A549 (cell line): ENCODE data around the gene LOXL3. TPM values are rescaled to one million over a fixed set of nuclear protein-coding genes. Genes with fewer than 3 reads are reported as not detected.

ENCODE experiments used
- ATAC-seq, 2 experiments: fragments of 200-7000 bp in 1 of 2; fragments of >200 bp in 1 of 2; cut with Nextera tagmentation in 1 of 2; cut with Tn5 transposase in 1 of 2; 3 replicates each; pipeline versions ENCODE4 v1.8.0 to v1.9.1; 2018 to 2020; ENCODE audit warnings: mild to moderate bottlenecking in 1 of 2, moderate library complexity in 1 of 2
- CTCF ChIA-PET: fragments of 300-600 bp; sonication (Branson Sonifier 250); formaldehyde crosslinking; extraction: SDS; loops from one replicate; lab custom pipeline; 2021; ENCODE audit warnings: antibody characterized with exemption, inconsistent platforms; lab: Yijun Ruan, JAX
- POLR2A ChIA-PET: fragments of 350-600 bp; formaldehyde crosslinking; extraction: SDS; loops from one replicate; lab custom pipeline; 2021; ENCODE audit warnings: antibody characterized with exemption, inconsistent platforms; lab: Yijun Ruan, JAX
- DNase-seq, 2 experiments: peaks; one replicate each; pipeline versions ENCODE4 v3.0.0 to v3.0.0-alpha.2; 2011 to 2016; ENCODE audit warnings: low read depth in 1 of 2, low spot score in 1 of 2
- FAIRE-seq: peaks from 2 replicates; lab custom pipeline; 2011; peaks lifted over from hg19 to GRCh38; lab: Jason Lieb, UNC
- H3K27ac ChIP-seq, 2 experiments: fragments of >200 bp; sonication (Bioruptor Twin); formaldehyde crosslinking; 3 replicates each; pipeline ENCODE4 v1.5.1; 2016 to 2017
- H3K4me1 ChIP-seq: fragments of >200 bp; sonication (Bioruptor Twin); formaldehyde crosslinking; 3 replicates; pipeline ENCODE4 v1.6.1; 2016
- H3K4me2 ChIP-seq: fragments of >200 bp; sonication (Bioruptor Twin); formaldehyde crosslinking; 3 replicates; pipeline ENCODE4 v1.6.1; 2016
- H3K4me3 ChIP-seq: fragments of >200 bp; sonication (Bioruptor Twin); formaldehyde crosslinking; 3 replicates; pipeline ENCODE4 v1.5.1; 2016
- H3K9me3 ChIP-seq: fragments of >200 bp; sonication (Bioruptor Twin); formaldehyde crosslinking; 3 replicates; pipeline ENCODE4 v1.6.1; 2016
- BHLHE40 ChIP-seq: IDR thresholded peaks from 2 replicates; pipeline ENCODE4 v1.6.1; 2012; ENCODE audit warnings: low read depth, low read length, inconsistent platforms
- CBX8 ChIP-seq: fragments of 200-600 bp; sonication (generic); IDR thresholded peaks from 2 replicates; pipeline ENCODE4 v1.6.1; 2016
- CEBPB ChIP-seq, 2 experiments: fragments of >200 bp in 1 of 2; sonication (Bioruptor Twin) in 1 of 2; formaldehyde crosslinking in 1 of 2; IDR thresholded peaks; 2 replicates each; pipeline ENCODE4 v1.6.1; 2012 to 2016
- CHD4 ChIP-seq: fragments of 200-600 bp; sonication (generic); IDR thresholded peaks from 2 replicates; pipeline ENCODE4 v1.6.1; 2016; ENCODE audit warnings: antibody characterized with exemption, mild to moderate bottlenecking, borderline replicate concordance
- EHMT2 ChIP-seq: fragments of 200-600 bp; sonication (generic); IDR thresholded peaks from 2 replicates; pipeline ENCODE4 v1.6.1; 2016; ENCODE audit warnings: antibody characterized with exemption, low read depth, mild to moderate bottlenecking, moderate library complexity
- EP300 ChIP-seq, 2 experiments: fragments of >200 bp; sonication (Bioruptor Twin); formaldehyde crosslinking; IDR thresholded peaks; 2 replicates in 1 of 2; 3 replicates in 1 of 2; pipeline ENCODE4 v1.6.1; 2016 to 2017
- FOSB ChIP-seq: fragments of 250-450 bp; sonication (Bioruptor Pico); IDR thresholded peaks from 2 replicates; pipeline ENCODE4 v1.5.0; 2020; ENCODE audit warnings: mild to moderate bottlenecking, moderate library complexity
- FOXS1 ChIP-seq: fragments of 250-450 bp; sonication (Bioruptor Pico); IDR thresholded peaks from 2 replicates; pipeline ENCODE4 v1.5.0; 2020; ENCODE audit warnings: mild to moderate bottlenecking, moderate library complexity
- GATA3 ChIP-seq: IDR thresholded peaks from 2 replicates; pipeline ENCODE4 v1.6.1; 2012; ENCODE audit warnings: borderline replicate concordance
- HDAC2 ChIP-seq: fragments of 200-600 bp; sonication (generic); IDR thresholded peaks from 2 replicates; pipeline ENCODE4 v1.6.1; 2016
- HEYL ChIP-seq: fragments of 250-450 bp; sonication (Bioruptor Pico); IDR thresholded peaks from 2 replicates; pipeline ENCODE4 v1.8.0; 2021; ENCODE audit warnings: mild to moderate bottlenecking, moderate library complexity
- HOXA7 ChIP-seq: fragments of 250-450 bp; sonication (Bioruptor Pico); IDR thresholded peaks from 2 replicates; pipeline ENCODE4 v1.5.0; 2020; ENCODE audit warnings: mild to moderate bottlenecking, moderate library complexity
- HOXB13 ChIP-seq: fragments of 250-450 bp; sonication (Bioruptor Pico); IDR thresholded peaks from 2 replicates; pipeline ENCODE4 v1.5.0; 2020; ENCODE audit warnings: low read depth, mild to moderate bottlenecking, moderate library complexity
- JUN ChIP-seq, 2 experiments: fragments of >200 bp; sonication (Bioruptor Twin); formaldehyde crosslinking; IDR thresholded peaks; 2 replicates in 1 of 2; 3 replicates in 1 of 2; pipeline ENCODE4 v1.6.1; 2016 to 2017
- KDM1A ChIP-seq: fragments of 200-600 bp; sonication (generic); IDR thresholded peaks from 2 replicates; pipeline ENCODE4 v1.6.1; 2016; ENCODE audit warnings: low read depth, mild to moderate bottlenecking
- MAZ ChIP-seq: fragments of 150-350 bp; IDR thresholded peaks from 2 replicates; pipeline ENCODE4 v1.6.1; 2014; ENCODE audit warnings: antibody characterized with exemption, low read depth, low read length, borderline replicate concordance
- NPAS2 ChIP-seq: fragments of 250-450 bp; sonication (Bioruptor Pico); IDR thresholded peaks from 2 replicates; pipeline ENCODE4 v1.8.0; 2022; ENCODE audit warnings: mild to moderate bottlenecking, moderate library complexity, borderline replicate concordance
- NR3C1 ChIP-seq: fragments of >200 bp; sonication (Bioruptor Twin); formaldehyde crosslinking; IDR thresholded peaks from 3 replicates; pipeline ENCODE4 v1.6.1; 2017
- PHF8 ChIP-seq: fragments of 200-600 bp; sonication (generic); IDR thresholded peaks from 2 replicates; pipeline ENCODE4 v1.6.1; 2016; ENCODE audit warnings: low read depth, mild to moderate bottlenecking, antibody characterized with exemption, moderate library complexity, borderline replicate concordance
- POLR2A ChIP-seq: IDR thresholded peaks from 2 replicates; pipeline ENCODE4 v1.6.1; 2012; ENCODE audit warnings: mild to moderate bottlenecking, low read length
- POLR2AphosphoS2 ChIP-seq: conservative IDR thresholded peaks from 2 replicates; pipeline ENCODE4 v1.6.1; 2012; ENCODE audit warnings: low read length, improper control_type of control experiment, inconsistent platforms
- RFX5 ChIP-seq: fragments of 450-650 bp; IDR thresholded peaks from 2 replicates; pipeline ENCODE4 v1.7.1; 2014; ENCODE audit warnings: antibody characterized with exemption, mild to moderate bottlenecking, moderate library complexity
- TFCP2L1 ChIP-seq: fragments of 250-450 bp; sonication (Bioruptor Pico); IDR thresholded peaks from 2 replicates; pipeline ENCODE4 v1.5.0; 2021; ENCODE audit warnings: mild to moderate bottlenecking
- TP53 ChIP-seq: fragments of 250-450 bp; sonication (Bioruptor Pico); IDR thresholded peaks from 2 replicates; pipeline ENCODE4 v1.5.0; 2021; ENCODE audit warnings: mild to moderate bottlenecking, moderate library complexity
- ZFP36 ChIP-seq: fragments of 450-650 bp; IDR thresholded peaks from 2 replicates; pipeline ENCODE4 v1.6.1; 2014; ENCODE audit warnings: borderline replicate concordance; ENCODE audit not compliant: partially characterized antibody
- ZNF302 ChIP-seq: fragments of 250-450 bp; sonication (Bioruptor Pico); IDR thresholded peaks from 2 replicates; pipeline ENCODE4 v1.9.0; 2021; ENCODE audit warnings: inconsistent platforms, mild to moderate bottlenecking, moderate library complexity
- ZSCAN20 ChIP-seq: fragments of 250-450 bp; sonication (Bioruptor Pico); IDR thresholded peaks from 2 replicates; pipeline ENCODE4 v1.8.0; 2022; ENCODE audit warnings: mild to moderate bottlenecking, moderate library complexity
- WGBS: methylation state at CpG from one replicate; pipeline ENCODE4 v1.1.6; 2017; ENCODE audit errors: missing lambda C conversion rate; 5-methylcytosine and 5-hydroxymethylcytosine counted together
- polyA plus RNA-seq, 4 experiments: library from polyadenylated mRNA; depleted of rRNA in 3 of 4; stranded (reverse); fragments of >200 nt; fragmentation: RNase III in 1 of 4; extraction: RNeasy Plus Mini Kit Qiagen cat#74134 plus additional on column Dnase treatment in 1 of 4; gene quantifications; 2 replicates in 3 of 4; 3 replicates in 1 of 4; pipeline ENCODE4 v1.2.3, GENCODE V29; 2011 to 2017
- TF ChIP-seq, protein P1 (sequence below): fragments of 450-650 bp; IDR thresholded peaks from 2 replicates; pipeline ENCODE4 v1.6.1; 2014; ENCODE audit warnings: antibody characterized with exemption
- TF ChIP-seq, protein P2 (sequence below): IDR thresholded peaks from 2 replicates; pipeline ENCODE4 v1.6.1; 2012; ENCODE audit warnings: low read depth, borderline replicate concordance
- TF ChIP-seq, protein P3 (sequence below): fragments of >200 bp; sonication (Bioruptor Twin); formaldehyde crosslinking; IDR thresholded peaks from 2 replicates; pipeline ENCODE4 v1.6.1; 2016
- TF ChIP-seq, protein P4 (sequence below): IDR thresholded peaks from 2 replicates; pipeline ENCODE4 v1.6.1; 2012
- TF ChIP-seq, protein P5 (sequence below): fragments of >200 bp; sonication (Bioruptor Twin); formaldehyde crosslinking; IDR thresholded peaks from 3 replicates; pipeline ENCODE4 v1.6.1; 2016

LOXL3 gene
- polyA plus RNA-seq, 2 of the 4 experiments (the other 2 are of a cell fraction) = 0.27 to 0.30 TPM

DNA sequence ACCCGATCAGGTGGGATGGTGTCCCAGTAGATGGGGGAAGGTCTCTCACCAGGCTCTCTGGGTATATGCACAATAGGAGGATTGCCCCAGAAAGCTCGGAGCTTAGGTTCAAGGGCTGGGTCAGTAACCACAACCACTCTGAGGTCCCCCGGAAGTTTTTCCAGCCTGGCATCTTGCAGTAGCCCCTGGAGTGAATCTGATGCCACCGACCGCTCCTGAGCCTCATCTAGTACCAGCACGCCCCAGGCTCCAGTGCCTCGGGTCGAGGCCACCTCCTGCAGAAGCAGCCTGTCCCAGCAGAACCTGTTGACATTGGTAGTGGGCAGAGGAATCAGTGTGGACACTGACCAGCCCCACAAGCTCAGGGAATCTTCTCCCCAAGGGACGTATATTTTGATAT is 29.7 kb downstream of the LOXL3 start:
- no peak for TF ChIP-seq EHMT2
- no peak for TF ChIP-seq FOXS1 (CRISPR knock-in tag)
- no peak for TF ChIP-seq CEBPB (IDR thresholded peaks at IDR 0.05)
- TF ChIP-seq KDM1A = no peak
- no peak for TF ChIP-seq FOSB (CRISPR knock-in tag)
- TF ChIP-seq ZSCAN20 (CRISPR knock-in tag) = no peak
- TF ChIP-seq, protein P1, sequence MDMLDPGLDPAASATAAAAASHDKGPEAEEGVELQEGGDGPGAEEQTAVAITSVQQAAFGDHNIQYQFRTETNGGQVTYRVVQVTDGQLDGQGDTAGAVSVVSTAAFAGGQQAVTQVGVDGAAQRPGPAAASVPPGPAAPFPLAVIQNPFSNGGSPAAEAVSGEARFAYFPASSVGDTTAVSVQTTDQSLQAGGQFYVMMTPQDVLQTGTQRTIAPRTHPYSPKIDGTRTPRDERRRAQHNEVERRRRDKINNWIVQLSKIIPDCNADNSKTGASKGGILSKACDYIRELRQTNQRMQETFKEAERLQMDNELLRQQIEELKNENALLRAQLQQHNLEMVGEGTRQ = no peak
- no peak for TF ChIP-seq HDAC2

DNA sequence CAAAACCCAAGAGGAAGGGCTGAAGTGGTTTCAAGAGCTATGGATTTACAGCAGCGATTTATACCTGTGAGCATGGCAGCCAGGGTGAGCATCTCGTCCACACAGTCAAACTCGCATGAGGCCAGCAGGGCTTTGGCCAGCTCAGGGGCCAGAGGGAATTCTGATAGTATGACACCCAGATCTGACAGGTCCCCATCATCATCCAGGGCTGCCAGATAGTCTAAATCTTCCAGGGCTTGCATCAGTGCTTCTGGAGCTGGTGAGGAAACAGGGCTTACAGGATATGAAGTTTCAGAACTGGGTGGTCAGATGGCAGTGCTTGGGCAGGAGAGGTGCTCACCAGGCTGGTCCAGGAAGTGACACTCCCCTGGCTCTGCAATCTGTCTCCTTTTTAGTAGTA is 31.2 kb downstream of the LOXL3 start:
- CTCF ChIA-PET = interaction anchor here (1.0 to 2.4 kb wide), 6 partner anchors 9 to 65 kb away, joined by 3 to 8 read pairs (median 6); partner anchors contain the start of genes CCDC142 and TTC31

More for the DNA sequence above, 29.7 kb downstream of the LOXL3 start:
- peaks cover 10% of the 10 kb centered on the region for H3K4me1 ChIP-seq
- H3K27ac ChIP-seq = no peak overlapping the region
- WGBS = 69% methylated on average over 9 of the region's 9 CpGs
- H3K9me3 ChIP-seq = no peaks in the 10 kb centered on the region
- FAIRE-seq = no peak
- no peak for DNase-seq
- no peak for ATAC-seq
- ChIA-PET POLR2A (no interaction called here), CTCF (interaction anchor here (1.3 to 1.6 kb wide), 4 partner anchors 12 to 64 kb away, joined by 3 to 4 read pairs (median 3); partner anchors contain the start of genes CCDC142 and TTC31)
- no peak overlapping the region for H3K4me3 ChIP-seq
- no peak overlapping the region for H3K4me2 ChIP-seq

DNA sequence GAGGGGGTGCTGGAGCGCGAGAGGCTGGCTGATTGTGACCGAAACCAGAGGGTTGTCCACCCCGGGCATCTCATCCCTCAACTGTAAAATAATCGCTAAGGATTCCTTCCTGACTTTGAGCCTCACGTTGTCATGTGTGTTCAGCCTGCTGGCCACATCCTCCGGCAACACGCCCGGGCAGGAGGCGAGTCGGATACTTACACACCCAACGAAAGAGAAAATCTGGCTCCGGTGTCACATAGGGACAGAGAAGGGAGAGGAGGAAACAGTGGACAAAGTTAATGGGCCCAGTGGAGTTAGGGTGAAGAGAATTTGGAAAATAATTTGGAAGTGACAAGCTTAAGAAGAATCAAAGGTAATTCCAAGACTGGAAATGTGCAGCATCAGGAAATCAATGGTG is 37.1 kb downstream of the LOXL3 start:
- H3K27ac ChIP-seq = no peak overlapping the region

More for the DNA sequence above, 31.2 kb downstream of the LOXL3 start:
- POLR2A ChIA-PET = no interaction called here
- DNase-seq (no peak), FAIRE-seq (no peak), ATAC-seq (peak in 1 of 2 experiments; percentile 12; a peak in 1 of 6 replicates)
- Histone ChIP-seq H3K4me3 (no peak overlapping the region), H3K9me3 (no peaks in the 10 kb centered on the region), H3K4me2 (no peak overlapping the region), H3K4me1 (no peaks in the 10 kb centered on the region; the same call in 2 of the 3 replicates), H3K27ac (no peak overlapping the region)
- 49% methylated on average over 3 of the region's 3 CpGs for WGBS
- TF ChIP-seq, protein P2, sequence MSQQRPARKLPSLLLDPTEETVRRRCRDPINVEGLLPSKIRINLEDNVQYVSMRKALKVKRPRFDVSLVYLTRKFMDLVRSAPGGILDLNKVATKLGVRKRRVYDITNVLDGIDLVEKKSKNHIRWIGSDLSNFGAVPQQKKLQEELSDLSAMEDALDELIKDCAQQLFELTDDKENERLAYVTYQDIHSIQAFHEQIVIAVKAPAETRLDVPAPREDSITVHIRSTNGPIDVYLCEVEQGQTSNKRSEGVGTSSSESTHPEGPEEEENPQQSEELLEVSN = no peak
- TF ChIP-seq FOSB (CRISPR knock-in tag) = no peak
- no peak for TF ChIP-seq KDM1A
- TF ChIP-seq GATA3 = no peak
- TF ChIP-seq CEBPB (IDR thresholded peaks at IDR 0.05) = no peak
- TF ChIP-seq RFX5 = no peak
- TF ChIP-seq JUN (IDR thresholded peaks at IDR 0.05) = no peak
- TF ChIP-seq BHLHE40 = no peak
- TF ChIP-seq TFCP2L1 (CRISPR knock-in tag) = no peak
- no peak for TF ChIP-seq CHD4
- no peak for TF ChIP-seq CBX8
- TF ChIP-seq NPAS2 (CRISPR knock-in tag) = no peak
- TF ChIP-seq POLR2A = no peak
- TF ChIP-seq ZFP36 = no peak
- TF ChIP-seq, protein P3, sequence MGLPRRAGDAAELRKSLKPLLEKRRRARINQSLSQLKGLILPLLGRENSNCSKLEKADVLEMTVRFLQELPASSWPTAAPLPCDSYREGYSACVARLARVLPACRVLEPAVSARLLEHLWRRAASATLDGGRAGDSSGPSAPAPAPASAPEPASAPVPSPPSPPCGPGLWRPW = no peak
- no peak for TF ChIP-seq PHF8
- TF ChIP-seq HEYL (CRISPR knock-in tag) = no peak
- TF ChIP-seq, protein P4, sequence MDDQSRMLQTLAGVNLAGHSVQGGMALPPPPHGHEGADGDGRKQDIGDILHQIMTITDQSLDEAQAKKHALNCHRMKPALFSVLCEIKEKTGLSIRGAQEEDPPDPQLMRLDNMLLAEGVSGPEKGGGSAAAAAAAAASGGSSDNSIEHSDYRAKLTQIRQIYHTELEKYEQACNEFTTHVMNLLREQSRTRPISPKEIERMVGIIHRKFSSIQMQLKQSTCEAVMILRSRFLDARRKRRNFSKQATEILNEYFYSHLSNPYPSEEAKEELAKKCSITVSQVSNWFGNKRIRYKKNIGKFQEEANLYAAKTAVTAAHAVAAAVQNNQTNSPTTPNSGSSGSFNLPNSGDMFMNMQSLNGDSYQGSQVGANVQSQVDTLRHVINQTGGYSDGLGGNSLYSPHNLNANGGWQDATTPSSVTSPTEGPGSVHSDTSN = no peak
- TF ChIP-seq TP53 (CRISPR knock-in tag) = no peak
- TF ChIP-seq HOXA7 = no peak

More for the DNA sequence above, 37.1 kb downstream of the LOXL3 start:
- DNase-seq (no peak), ATAC-seq (no peak), FAIRE-seq (no peak)
- H3K4me1 ChIP-seq = peaks cover 6% of the 10 kb centered on the region; the same call in 1 of the 3 replicates
- ChIA-PET CTCF (interaction anchor here (0.6 kb wide), 2 partner anchors 11 to 15 kb away, joined by 3 to 4 read pairs; no protein-coding TSS in a partner anchor), POLR2A (no interaction called here)
- H3K4me3 ChIP-seq = no peak overlapping the region
- no peak overlapping the region for H3K4me2 ChIP-seq
- WGBS = 87% methylated on average over 13 of the region's 13 CpGs
- no peaks in the 10 kb centered on the region for H3K9me3 ChIP-seq
- no peak for TF ChIP-seq EHMT2
- no peak for TF ChIP-seq POLR2AphosphoS2
- no peak for TF ChIP-seq EP300 (IDR thresholded peaks at IDR 0.05)
- no peak for TF ChIP-seq NR3C1
- TF ChIP-seq HOXB13 (CRISPR knock-in tag) = no peak
- no peak for TF ChIP-seq ZNF302 (CRISPR knock-in tag)
- TF ChIP-seq CEBPB (IDR thresholded peaks at IDR 0.05) = no peak
- TF ChIP-seq JUN (IDR thresholded peaks at IDR 0.05) = no peak
- no peak for TF ChIP-seq MAZ
- TF ChIP-seq, protein P5, sequence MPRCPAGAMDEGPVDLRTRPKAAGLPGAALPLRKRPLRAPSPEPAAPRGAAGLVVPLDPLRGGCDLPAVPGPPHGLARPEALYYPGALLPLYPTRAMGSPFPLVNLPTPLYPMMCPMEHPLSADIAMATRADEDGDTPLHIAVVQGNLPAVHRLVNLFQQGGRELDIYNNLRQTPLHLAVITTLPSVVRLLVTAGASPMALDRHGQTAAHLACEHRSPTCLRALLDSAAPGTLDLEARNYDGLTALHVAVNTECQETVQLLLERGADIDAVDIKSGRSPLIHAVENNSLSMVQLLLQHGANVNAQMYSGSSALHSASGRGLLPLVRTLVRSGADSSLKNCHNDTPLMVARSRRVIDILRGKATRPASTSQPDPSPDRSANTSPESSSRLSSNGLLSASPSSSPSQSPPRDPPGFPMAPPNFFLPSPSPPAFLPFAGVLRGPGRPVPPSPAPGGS = no peak
- TF ChIP-seq, all 56 proteins: peak for 0
